Kidney tubule cell (primary cell): Measurements from ENCODE around the gene OR5M10.
"Not testable (repeated sequence)": the region's sequence is repeated elsewhere in the genome, so short reads cannot be mapped to it uniquely, and the experiment has no call there.

Experiments used
- DNase-seq: peaks from one replicate; pipeline ENCODE4 v3.0.0-alpha.2; 2018; ENCODE audit warnings: low spot score

Gene OR5M10

DNA sequence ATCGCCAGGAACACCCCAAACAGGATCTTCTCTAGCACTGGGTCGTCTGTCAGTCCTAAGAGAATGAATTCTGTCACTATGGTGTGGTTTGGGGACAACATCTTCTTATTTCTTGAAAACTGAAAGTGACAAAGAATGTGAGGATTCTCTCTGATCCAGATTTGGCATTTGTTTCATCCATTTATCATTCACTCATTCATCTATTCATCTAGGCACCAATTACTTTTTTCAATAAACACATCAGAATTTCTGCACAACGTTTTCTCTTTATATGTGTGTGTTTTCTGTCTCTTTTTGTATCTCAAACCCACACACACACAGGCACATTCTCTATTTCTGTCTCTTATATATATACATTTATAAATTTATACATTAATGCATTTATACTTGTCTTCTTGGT lies at the start of gene OR5M10:
OR5M10 (minus strand) TSS at position 101 of the 400 bp plus-strand sequence; CDS start at position 101, 0 bp downstream.
- no peak for DNase-seq

DNA sequence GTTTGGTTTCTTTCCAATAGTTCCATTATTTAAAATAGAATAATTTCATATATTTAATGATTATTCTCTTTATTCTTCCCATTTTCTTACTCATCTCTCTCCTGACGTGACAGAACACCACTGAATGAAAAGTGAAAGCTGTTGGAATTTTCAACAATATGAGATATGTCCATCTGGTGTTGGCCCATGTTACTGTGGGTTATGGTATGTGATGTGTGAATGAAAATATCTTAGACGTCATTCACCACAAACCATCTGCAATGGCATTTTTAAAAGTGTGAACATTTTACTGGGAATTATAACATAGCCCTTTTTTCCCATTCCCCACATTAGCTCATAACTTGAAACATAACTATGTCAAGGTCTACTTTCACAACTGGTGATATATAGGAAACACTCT lies 48.4 kb upstream of the OR5M10 start:
- no peak for DNase-seq

DNA sequence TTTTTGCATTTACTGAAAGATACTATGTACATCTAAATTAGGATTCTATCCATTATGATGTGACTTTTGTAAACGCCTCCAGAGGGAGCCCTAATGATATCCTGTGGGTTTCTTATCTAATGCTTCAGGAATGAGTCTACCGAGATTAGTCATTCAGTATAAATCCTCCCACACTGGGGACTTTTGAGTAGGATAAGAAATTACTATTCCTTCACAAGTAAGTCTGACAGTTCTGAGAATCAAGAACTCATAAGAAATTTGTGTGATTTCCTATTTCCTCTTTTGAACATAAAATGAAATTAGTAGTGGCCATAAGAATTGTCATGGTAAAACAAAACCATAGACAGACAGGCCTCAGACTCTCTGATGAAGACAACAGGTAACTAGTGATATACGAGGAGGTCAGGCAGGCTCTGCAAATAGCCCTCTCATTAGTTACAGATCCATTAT lies 47.2 kb upstream of the OR5M10 start:
- DNase-seq, result peak; percentile 85

DNA sequence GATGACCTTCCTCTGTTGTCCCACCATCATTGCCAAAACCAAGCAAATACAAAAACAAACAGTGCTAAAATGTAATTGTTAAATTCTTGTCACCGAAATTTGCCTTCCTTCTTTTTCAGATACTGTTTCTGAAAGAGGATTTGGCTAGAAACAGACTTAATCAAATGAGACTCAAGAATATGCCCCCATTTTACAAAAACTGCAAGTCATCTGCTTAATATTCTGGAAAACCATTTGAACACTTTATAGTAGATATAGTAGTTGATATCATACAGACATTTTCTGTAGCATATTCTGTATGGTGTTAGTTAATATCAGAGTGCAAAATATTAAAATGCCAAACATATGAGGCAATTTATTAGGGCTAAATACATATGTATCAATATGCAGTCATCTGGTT lies 33.7 kb upstream of the OR5M10 start:
- no peak for DNase-seq

DNA sequence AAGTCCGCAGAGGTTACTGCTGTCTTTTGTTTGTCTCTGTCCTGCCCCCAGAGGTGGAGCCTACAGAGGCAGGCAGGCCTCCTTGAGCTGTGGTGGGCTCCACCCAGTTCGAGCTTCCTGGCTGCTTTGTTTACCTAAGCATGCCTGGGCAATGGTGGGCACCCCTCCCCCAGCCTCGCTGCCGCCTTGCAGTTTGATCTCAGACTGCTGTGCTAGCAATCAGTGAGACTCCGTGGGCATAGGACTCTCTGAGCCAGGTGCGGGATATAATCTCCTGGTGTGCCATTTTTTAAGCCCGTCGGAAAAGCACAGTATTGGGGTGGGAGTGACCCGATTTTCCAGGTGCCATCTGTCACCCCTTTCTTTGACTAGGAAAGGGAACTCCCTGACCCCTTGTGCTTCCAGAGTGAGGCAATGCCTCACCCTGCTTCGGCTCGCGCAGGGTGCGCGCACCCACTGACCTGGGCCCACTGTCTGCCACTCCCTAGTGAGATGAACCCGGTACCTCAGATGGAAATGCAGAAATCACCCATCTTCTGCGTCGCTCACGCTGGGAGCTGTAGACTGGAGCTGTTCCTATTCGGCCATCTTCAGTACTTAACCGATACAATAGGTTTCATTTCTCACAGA lies 14.7 kb upstream of the OR5M10 start:
- DNase-seq, result not testable (repeated sequence)

DNA sequence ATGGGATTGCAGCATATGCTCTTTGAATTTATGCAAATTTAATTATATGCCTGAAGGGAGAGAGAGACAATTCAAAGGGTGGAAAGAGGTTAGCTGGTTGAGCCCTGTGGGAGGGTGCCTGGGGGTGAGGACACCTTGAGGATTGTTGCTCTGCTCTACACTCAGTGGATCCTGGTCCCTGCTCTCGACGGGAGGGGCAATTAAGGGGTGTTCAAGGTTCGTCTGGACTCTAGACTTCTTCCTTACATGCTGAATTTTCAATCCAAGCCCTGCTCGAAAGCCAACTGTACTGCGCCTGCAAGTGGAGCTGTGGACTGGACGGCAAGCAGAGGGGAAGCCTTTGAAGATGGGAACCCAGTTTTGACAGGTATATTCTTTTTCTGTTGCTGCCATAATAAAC lies 18.9 kb downstream of the OR5M10 start:
- DNase-seq, result no peak

DNA sequence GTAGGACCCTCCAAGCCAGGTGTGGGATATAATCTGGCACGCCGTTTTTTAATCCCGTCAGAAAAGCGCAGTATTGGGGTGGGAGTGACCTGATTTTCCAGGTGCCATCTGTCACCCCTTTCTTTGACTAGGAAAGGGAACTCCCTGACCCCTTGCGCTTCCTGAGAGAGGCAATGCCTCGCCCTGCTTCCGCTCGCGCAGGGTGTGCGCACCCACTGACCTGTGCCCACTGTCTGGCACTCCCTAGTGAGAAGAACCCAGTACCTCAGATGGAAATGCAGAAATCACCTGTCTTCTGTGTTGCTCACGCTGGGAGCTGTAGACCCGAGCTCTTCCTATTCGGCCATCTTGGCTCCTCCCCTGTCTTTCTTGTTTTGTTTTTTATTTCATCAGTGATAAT lies 22.8 kb downstream of the OR5M10 start:
- DNase-seq, result not testable (repeated sequence)

DNA sequence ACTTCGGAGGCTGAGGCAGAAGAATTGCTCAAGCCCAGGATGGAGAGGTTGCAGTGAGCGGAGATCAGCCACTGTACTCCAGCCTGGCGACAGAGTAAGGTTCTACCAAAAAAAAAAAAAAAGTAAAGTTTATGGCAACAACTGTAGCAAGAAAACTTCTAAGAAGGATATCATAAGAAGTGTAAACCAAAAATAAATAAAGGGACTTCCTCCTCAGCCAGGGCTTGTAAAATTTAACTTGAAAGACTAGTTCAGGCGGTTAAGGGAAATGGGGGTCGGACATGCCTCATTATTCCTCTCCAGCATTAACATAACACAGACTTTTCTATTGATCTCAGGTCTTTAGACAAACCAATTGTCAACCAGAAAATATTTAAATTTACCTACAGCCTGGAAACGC lies 32.0 kb downstream of the OR5M10 start:
- DNase-seq, result no peak

DNA sequence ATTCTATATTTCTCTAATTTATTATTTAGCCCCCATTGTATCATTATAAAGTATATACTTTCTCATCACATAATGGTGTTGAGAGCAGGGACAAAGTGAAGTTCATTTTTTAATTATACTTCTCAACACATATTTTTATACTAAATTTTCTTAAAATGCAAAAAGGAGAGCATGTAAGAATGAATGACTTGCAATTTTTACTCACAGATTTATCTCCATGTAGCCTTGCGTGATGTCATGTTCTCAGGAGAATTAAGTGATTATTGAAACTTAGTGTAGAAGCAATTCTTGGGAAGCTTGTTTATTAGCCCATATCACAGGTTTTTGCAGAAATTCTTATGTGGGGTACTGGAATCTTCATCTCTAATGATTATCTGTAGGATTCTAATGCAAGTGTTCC lies 33.8 kb downstream of the OR5M10 start:
- no peak for DNase-seq

DNA sequence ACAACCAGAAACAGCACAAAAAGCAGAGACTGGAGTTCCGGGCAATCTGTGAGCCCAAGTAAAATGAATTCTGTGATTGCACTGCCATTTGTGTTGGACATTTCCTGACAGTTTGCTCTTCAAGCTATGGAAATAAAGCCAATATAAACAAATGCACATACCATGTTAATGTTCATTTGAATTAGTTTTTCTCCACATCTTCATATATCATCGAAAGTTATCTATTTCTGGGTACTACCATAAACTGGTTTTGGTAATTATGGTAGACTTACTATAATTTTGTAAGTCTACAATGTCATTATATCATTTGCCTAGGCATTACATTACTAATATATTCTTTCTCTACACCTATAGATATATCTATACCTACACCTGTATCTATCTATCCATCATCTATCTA lies 34.4 kb downstream of the OR5M10 start, which contains the start of gene OR5M11:
OR5M11 (minus strand) TSS at position 101 of the 400 bp plus-strand sequence; CDS start at position 101, 0 bp downstream.
- DNase-seq, result no peak

DNA sequence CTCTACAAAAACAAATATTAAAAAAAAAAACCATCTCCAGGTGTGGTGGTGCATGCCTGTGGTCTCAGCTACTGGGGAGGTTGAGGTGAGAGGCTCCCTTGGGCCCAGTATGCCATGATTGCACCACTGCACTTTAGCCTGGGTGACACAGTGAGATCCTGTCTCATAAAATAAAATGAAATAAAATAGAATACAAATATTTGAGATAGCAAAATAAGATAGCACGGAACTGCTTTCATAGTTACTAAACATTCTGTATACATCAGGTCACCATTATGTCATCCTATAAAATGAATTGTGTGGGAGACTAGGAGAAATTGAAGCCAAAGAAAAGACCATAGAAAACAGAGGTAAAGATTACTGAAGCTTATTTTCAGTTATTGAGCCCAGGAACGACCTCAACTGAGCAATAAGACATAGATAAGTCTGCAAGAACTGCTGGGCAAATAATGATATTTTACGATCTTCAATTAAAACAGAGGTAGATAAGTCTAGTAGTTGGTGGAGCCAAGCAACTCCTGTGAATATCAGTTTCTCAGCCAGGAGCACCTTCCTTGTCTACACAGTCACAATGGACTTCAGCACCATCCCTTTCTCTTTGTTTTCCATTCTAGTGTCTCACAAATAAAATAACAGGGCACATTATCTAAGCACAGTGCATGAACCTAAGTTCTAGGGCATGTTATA lies 44.3 kb downstream of the OR5M10 start:
- no peak for DNase-seq

DNA sequence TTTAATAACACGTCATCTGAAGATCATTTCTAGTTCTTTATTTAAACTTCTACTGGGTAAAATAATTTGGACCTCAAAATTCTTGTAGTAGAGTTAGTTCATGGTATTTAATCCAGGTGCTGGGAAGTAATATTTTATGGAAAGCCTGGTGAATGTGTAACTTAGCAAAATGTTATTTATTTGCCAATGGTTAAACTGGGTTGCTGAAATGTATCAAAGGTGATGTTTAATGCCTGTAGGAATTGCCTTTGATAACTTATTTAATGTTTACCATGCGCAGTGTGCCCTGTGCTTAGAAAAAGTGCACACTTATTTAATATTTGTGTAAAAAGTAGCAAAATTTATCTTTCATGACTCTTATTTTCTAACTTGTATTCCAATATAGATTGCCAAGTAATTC lies 45.7 kb downstream of the OR5M10 start:
- no peak for DNase-seq
